HepG2 (cell line): ENCODE data around the gene IRAK2. TPM values are rescaled to one million over a fixed set of nuclear protein-coding genes. Genes with fewer than 3 reads are reported as not detected.
A peak's percentile ranks its signal among the peaks of the same experiment; 100 is the strongest.

Experiments
- ATF3 ChIP-seq: sonication (generic); formaldehyde crosslinking; IDR thresholded peaks from 2 replicates; pipeline ENCODE4 v1.4.0; 2020; ENCODE audit warnings: missing genetic modification reagents
- HOMEZ ChIP-seq: IDR thresholded peaks from 2 replicates; pipeline ENCODE4 v1.6.1; 2016; ENCODE audit warnings: low read depth
- HOXA7 ChIP-seq: sonication (generic); formaldehyde crosslinking; IDR thresholded peaks from 2 replicates; pipeline ENCODE4 v1.8.1; 2022; ENCODE audit warnings: mild to moderate bottlenecking, missing genetic modification reagents, moderate library complexity
- NCOA1 ChIP-seq: sonication (generic); formaldehyde crosslinking; IDR thresholded peaks from 2 replicates; pipeline ENCODE4 v1.9.0; 2021; ENCODE audit warnings: missing genetic modification reagents
- NCOA2 ChIP-seq: sonication (generic); formaldehyde crosslinking; IDR thresholded peaks from 2 replicates; pipeline ENCODE4 v1.8.0; 2022; ENCODE audit warnings: inconsistent platforms
- PAWR ChIP-seq: sonication (generic); formaldehyde crosslinking; IDR thresholded peaks from 2 replicates; pipeline ENCODE4 v1.4.0; 2020; ENCODE audit warnings: missing genetic modification reagents, mild to moderate bottlenecking, borderline replicate concordance
- PCBP1 ChIP-seq: fragments of 200-400 bp; formaldehyde crosslinking; IDR thresholded peaks from 2 replicates; pipeline ENCODE4 v1.6.1; 2017; ENCODE audit warnings: mild to moderate bottlenecking, low read depth, low read length, borderline replicate concordance
- TFE3 ChIP-seq: IDR thresholded peaks from 2 replicates; pipeline ENCODE4 v1.6.1; 2016
- ZEB1 ChIP-seq: IDR thresholded peaks from 2 replicates; pipeline ENCODE4 v1.6.1; 2012; ENCODE audit warnings: mild to moderate bottlenecking, low read depth, inconsistent platforms; ENCODE audit not compliant: insufficient replicate concordance
- ZFP1 ChIP-seq: IDR thresholded peaks from 2 replicates; pipeline ENCODE4 v1.6.1; 2016
- ZFP82 ChIP-seq: sonication (generic); formaldehyde crosslinking; IDR thresholded peaks from 2 replicates; pipeline ENCODE4 v1.5.1; 2020; ENCODE audit warnings: mild to moderate bottlenecking, missing genetic modification reagents, borderline replicate concordance
- ZNF121 ChIP-seq: sonication (generic); formaldehyde crosslinking; IDR thresholded peaks from 2 replicates; pipeline ENCODE4 v1.5.0; 2020; ENCODE audit warnings: mild to moderate bottlenecking, missing genetic modification reagents
- ZNF75D ChIP-seq: sonication (generic); formaldehyde crosslinking; IDR thresholded peaks from 2 replicates; pipeline ENCODE4 v1.8.1; 2023; ENCODE audit warnings: missing genetic modification reagents, mild to moderate bottlenecking, borderline replicate concordance
- polyA plus RNA-seq, 8 experiments: library from polyadenylated mRNA; depleted of rRNA in 3 of 8; stranded (reverse) in 7 of 8; unstranded in 1 of 8; fragments of >200 nt; fragmentation: Illumina TruSeq in 4 of 8; extraction: Trizol in 4 of 8; gene quantifications; 2 replicates each; pipeline versions ENCODE4 v1.2.1 to v1.2.3, GENCODE V29; 2011 to 2016; ENCODE audit warnings: low read depth in 4 of 8, missing spikeins in 1 of 8, mixed read lengths in 1 of 8; ENCODE audit not compliant: insufficient read depth in 1 of 8
- total RNA-seq, 5 experiments: library from RNA; depleted of rRNA; stranded (reverse); fragments of >200 nt; fragmentation: Illumina TruSeq; extraction: Trizol; gene quantifications; 2 replicates each; pipeline ENCODE4 v1.2.3, GENCODE V29; 2016; ENCODE audit warnings: low read depth in 1 of 5
- TF ChIP-seq, protein P1 (sequence below): sonication (generic); formaldehyde crosslinking; IDR thresholded peaks from 2 replicates; pipeline ENCODE4 v1.4.0; 2020; ENCODE audit warnings: missing genetic modification reagents
- TF ChIP-seq, protein P2 (sequence below): sonication (generic); formaldehyde crosslinking; IDR thresholded peaks from one replicate; pipeline ENCODE4 v1.5.1; 2020; ENCODE audit warnings: mild to moderate bottlenecking, missing genetic modification reagents; ENCODE audit errors: not compliant biosample characterization

The IRAK2 gene
- total and polyA plus RNA-seq, 2 of the 13 experiments (the other 11 are each of a cell fraction or from before 2014, with no cell fraction given): 13.1 to 23.3 TPM

DNA sequence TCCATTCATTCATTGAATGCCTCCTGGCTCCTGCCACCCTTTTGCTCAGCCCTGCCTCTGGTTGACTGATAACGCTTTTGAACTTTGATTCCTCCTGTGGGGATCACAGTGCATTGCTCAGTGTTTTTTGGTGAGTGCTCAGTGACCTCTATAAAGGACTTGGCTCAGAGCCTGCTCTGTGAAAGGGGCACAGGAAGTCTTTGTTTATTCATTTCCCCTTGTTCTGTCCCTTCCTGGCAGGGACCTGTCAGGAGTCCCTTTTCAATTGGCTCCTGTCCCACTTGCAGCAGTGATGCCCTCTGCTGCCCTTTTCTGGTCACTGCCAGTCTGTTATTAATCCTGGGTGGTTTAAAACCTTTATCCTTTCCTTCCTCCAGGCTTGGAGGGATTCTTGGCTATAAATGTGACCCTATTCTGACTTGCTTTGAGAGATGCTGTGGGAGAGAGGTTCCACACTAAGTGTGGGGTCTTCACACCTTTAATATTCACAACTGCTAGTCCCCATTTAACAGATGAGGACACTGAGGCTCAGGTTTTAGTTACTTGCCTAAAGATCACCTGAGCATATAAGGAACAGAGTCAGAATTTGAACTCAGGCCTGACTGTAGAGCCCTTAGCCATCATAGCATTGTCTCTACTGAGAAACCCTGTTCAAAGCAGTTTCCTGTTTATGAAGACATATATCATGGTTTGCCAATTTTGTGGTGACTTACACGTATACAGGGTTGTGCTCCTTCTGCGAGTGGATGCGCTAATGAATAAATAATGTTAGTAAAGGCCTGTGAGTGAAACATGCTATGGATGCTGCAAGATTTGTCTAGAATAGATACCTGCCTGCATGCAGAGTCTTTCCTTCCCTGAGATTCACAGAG, 60.3 kb downstream of the IRAK2 start (continued):
- TF ChIP-seq NCOA2 (CRISPR knock-in tag) (peak; percentile 94), TFE3 (peak; percentile 85), ZNF121 (CRISPR knock-in tag) (peak; percentile 64; the same call in 1 of the 2 replicates), ZNF75D (no peak), ZFP1 (CRISPR knock-in tag) (0 out of 2 replicates have a peak, but pooled peaks have one; percentile 30), PCBP1 (no peak), ATF3 (CRISPR knock-in tag) (no peak), NCOA1 (CRISPR knock-in tag) (no peak), ZFP82 (no peak), HOXA7 (no peak), ZEB1 (no peak), HOMEZ (CRISPR knock-in tag) (peak; percentile 94), PAWR (CRISPR knock-in tag) (no peak)
- TF ChIP-seq, protein P1, sequence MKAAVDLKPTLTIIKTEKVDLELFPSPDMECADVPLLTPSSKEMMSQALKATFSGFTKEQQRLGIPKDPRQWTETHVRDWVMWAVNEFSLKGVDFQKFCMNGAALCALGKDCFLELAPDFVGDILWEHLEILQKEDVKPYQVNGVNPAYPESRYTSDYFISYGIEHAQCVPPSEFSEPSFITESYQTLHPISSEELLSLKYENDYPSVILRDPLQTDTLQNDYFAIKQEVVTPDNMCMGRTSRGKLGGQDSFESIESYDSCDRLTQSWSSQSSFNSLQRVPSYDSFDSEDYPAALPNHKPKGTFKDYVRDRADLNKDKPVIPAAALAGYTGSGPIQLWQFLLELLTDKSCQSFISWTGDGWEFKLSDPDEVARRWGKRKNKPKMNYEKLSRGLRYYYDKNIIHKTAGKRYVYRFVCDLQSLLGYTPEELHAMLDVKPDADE (CRISPR knock-in tag): no peak
- TF ChIP-seq, protein P2, sequence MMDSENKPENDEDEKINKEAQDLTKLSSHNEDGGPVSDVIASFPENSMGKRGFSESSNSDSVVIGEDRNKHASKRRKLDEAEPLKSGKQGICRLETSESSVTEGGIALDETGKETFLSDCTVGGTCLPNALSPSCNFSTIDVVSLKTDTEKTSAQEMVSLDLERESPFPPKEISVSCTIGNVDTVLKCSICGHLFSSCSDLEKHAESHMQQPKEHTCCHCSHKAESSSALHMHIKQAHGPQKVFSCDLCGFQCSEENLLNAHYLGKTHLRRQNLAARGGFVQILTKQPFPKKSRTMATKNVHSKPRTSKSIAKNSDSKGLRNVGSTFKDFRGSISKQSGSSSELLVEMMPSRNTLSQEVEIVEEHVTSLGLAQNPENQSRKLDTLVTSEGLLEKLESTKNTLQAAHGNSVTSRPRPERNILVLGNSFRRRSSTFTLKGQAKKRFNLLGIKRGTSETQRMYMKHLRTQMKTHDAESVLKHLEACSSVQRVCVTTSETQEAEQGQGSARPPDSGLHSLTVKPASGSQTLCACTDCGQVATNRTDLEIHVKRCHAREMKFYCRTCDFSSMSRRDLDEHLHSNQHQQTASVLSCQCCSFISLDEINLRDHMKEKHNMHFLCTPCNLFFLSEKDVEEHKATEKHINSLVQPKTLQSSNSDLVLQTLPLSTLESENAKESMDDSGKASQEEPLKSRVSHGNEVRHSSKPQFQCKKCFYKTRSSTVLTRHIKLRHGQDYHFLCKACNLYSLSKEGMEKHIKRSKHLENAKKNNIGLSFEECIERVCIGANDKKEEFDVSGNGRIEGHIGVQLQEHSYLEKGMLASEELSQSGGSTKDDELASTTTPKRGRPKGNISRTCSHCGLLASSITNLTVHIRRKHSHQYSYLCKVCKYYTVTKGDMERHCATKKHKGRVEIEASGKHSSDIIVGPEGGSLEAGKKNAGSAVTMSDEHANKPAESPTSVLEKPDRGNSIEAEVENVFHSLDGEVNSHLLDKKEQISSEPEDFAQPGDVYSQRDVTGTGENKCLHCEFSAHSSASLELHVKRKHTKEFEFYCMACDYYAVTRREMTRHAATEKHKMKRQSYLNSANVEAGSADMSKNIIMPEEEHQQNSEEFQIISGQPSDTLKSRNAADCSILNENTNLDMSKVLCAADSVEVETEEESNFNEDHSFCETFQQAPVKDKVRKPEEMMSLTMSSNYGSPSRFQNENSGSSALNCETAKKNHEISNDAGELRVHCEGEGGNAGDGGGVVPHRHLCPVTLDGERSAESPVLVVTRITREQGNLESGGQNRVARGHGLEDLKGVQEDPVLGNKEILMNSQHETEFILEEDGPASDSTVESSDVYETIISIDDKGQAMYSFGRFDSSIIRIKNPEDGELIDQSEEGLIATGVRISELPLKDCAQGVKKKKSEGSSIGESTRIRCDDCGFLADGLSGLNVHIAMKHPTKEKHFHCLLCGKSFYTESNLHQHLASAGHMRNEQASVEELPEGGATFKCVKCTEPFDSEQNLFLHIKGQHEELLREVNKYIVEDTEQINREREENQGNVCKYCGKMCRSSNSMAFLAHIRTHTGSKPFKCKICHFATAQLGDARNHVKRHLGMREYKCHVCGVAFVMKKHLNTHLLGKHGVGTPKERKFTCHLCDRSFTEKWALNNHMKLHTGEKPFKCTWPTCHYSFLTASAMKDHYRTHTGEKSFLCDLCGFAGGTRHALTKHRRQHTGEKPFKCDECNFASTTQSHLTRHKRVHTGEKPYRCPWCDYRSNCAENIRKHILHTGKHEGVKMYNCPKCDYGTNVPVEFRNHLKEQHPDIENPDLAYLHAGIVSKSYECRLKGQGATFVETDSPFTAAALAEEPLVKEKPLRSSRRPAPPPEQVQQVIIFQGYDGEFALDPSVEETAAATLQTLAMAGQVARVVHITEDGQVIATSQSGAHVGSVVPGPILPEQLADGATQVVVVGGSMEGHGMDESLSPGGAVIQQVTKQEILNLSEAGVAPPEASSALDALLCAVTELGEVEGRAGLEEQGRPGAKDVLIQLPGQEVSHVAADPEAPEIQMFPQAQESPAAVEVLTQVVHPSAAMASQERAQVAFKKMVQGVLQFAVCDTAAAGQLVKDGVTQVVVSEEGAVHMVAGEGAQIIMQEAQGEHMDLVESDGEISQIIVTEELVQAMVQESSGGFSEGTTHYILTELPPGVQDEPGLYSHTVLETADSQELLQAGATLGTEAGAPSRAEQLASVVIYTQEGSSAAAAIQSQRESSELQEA (CRISPR knock-in tag): no peak
